22Rv1 (cell line): ENCODE results near the gene EXOSC3.

Source experiments
- H3K27ac ChIP-seq: fragments of 450-650 bp; 2 replicates; pipeline ENCODE4 v1.5.1; 2017
- CTCF ChIP-seq: fragments of 450-650 bp; IDR thresholded peaks from 2 replicates; pipeline ENCODE4 v1.5.1; 2017; ENCODE audit warnings: mild to moderate bottlenecking
- ZFX ChIP-seq: fragments of 450-650 bp; IDR thresholded peaks from 2 replicates; pipeline ENCODE4 v1.6.1; 2017; ENCODE audit warnings: antibody characterized with exemption, borderline replicate concordance

The EXOSC3 gene

GRCh38 chr9:37801959-37802711 lies 17.3 kb upstream of the EXOSC3 start:
- H3K27ac ChIP-seq = peak overlapping the region; percentile 75
- no peak for TF ChIP-seq ZFX
- TF ChIP-seq CTCF = no peak

DNA sequence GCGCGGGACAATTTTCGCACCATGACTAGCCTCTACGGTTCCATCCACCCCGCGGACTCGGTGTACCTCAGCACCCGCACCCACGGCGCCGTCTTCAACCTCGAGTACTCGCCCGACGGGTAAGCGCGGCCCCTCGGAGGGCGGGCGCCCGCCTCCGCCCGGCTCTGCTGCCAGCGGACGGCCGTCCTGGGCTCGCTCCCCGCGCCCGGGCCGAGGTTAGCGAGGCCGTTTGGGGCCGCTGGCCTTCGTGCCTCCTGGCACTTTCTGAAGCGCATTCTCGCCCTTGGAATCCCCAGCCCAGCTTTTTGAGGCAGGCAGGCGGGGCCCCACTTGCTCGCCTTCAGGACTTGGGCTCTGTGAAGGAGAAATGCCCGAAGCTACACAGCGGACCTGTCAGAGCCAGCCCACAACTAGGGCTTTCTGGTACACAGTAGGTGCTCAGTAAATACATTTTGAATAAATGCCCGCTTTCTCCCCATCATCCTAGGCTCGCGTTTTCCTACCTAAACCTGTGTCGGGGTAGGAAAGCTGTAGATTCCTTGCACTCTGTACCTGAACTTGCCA lies 16.5 kb upstream of the EXOSC3 start:
- H3K27ac ChIP-seq = peak overlapping the region; percentile 75
- no peak for TF ChIP-seq CTCF
- TF ChIP-seq ZFX = no peak

- no peak for TF ChIP-seq CTCF
- no peak for TF ChIP-seq ZFX
- peak within 1 kb of the TSS; percentile 75 for H3K27ac ChIP-seq
These were observed 15.9 kb upstream of the EXOSC3 start, which contains the start of gene DCAF10 for GRCh38 chr9:37800631-37801286. Gene DCAF10 (plus strand): TSS chr9:37800797. CDS start chr9:37800867, 70 bp downstream.

DNA sequence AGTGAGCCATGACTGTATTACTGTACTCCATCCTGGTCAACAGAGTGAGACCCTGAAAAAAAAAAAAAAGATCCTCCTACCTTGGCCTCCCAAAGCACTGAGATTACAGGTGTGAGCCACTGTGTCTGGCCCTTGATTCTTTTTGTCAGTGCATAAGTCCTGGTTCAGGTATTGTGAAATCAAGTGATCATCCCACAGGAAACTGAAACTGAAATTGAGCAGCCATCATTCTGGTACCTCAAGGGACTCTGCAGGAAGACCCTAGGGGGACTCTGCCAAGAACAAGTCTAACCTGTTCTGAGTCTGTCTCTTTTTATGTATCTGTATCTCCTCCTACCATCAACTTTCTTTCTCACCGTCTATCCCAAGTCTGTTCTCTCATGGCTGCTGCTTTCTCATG lies 13.8 kb upstream of the EXOSC3 start:
- H3K27ac ChIP-seq = no peak overlapping the region
- TF ChIP-seq CTCF = no peak
- no peak for TF ChIP-seq ZFX

DNA sequence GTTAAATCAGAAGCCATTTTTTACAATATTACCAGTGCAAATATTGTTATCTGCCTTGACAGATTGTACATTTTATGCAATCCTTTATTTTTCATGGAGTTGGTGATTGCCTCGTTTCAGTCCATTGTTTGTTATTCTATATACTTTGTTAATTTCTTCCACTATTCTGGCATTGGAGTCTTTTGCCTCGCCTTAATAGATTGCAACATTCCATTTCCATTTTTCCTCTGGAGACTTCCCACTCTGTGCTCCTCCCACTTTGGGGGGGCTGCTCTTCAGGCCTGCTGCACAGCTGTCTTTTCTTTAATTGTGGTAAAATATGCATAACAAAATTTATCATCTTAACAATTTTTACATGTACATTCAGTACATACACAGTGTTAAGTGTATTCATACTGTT lies 11.4 kb upstream of the EXOSC3 start:
- no peak overlapping the region for H3K27ac ChIP-seq
- TF ChIP-seq ZFX (no peak), CTCF (no peak)

GRCh38 chr9:37792122-37792521 lies 7.3 kb upstream of the EXOSC3 start:
- TF ChIP-seq ZFX = no peak
- TF ChIP-seq CTCF = no peak
- H3K27ac ChIP-seq = no peak overlapping the region

DNA sequence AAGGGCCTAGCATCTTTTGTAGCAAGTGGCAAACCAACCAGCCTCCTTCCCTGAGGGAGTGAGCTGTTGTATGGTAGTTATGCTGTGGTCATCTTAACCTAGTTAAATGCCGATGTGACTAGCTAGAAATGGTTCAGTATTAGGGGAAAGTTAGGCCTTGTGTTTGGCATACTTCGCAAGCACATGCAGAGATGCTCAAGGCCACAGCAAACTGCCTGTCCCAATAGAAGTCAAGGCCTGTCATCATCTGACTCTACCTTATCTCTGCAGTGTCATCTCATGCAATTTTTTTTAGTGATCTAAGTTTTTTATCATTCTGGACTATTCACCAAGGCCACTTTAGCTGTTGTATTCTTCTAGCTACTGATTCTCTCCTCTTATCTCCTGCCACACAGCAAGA lies 5.2 kb upstream of the EXOSC3 start:
- TF ChIP-seq ZFX (no peak), CTCF (no peak)
- H3K27ac ChIP-seq = no peak overlapping the region
